Spinal cord (tissue), 10 donors: ENCODE measurements around the gene IL1F10. TPM values are rescaled to one million over a fixed set of nuclear protein-coding genes. Genes with fewer than 3 reads are reported as not detected.

ENCODE experiments used
- DNase-seq, 6 donors: peaks; one replicate each; pipeline versions ENCODE4 v3.0.0 to v3.0.0-alpha.2; 2013 to 2015; ENCODE audit warnings: low spot score in 6 of 6, low read depth in 4 of 6
- H3K27ac ChIP-seq: one replicate; pipeline ENCODE4 v1.5.1; 2013; ENCODE audit warnings: low read depth, low read length, control low read depth
- H3K27me3 ChIP-seq: one replicate; pipeline ENCODE4 v1.6.1; 2013; ENCODE audit warnings: low read length; ENCODE audit not compliant: control insufficient read depth, insufficient read depth
- H3K36me3 ChIP-seq: one replicate; pipeline ENCODE4 v1.6.1; 2013; ENCODE audit warnings: low read length; ENCODE audit not compliant: control insufficient read depth, insufficient read depth
- H3K4me1 ChIP-seq: one replicate; pipeline ENCODE4 v1.6.1; 2013; ENCODE audit warnings: low read length; ENCODE audit not compliant: control insufficient read depth, insufficient read depth
- H3K4me3 ChIP-seq: one replicate; pipeline ENCODE4 v1.5.1; 2013; ENCODE audit warnings: low read depth, low read length, control low read depth
- H3K9me3 ChIP-seq: one replicate; pipeline ENCODE4 v1.6.1; 2013; ENCODE audit warnings: low read length; ENCODE audit not compliant: control insufficient read depth, insufficient read depth
- WGBS: methylation state at CpG from one replicate; pipeline ENCODE4 v1.1.5; 2013; ENCODE audit warnings: missing lambda C conversion rate; ENCODE audit not compliant: insufficient coverage; 5-methylcytosine and 5-hydroxymethylcytosine counted together
- polyA plus RNA-seq, 2 donors: library from polyadenylated mRNA; unstranded; fragments of 120-200 nt; gene quantifications; one replicate each; pipeline ENCODE4 v1.2.1, GENCODE V29; 2013; ENCODE audit not compliant: insufficient read length in 2 of 2
- total RNA-seq, 2 donors: library from RNA; depleted of rRNA in 1 of 2; stranded (reverse); fragments of 120-200 nt in 1 of 2; fragments of >200 nt in 1 of 2; gene quantifications; one replicate each; pipeline versions ENCODE4 v1.2.3 to v1.2.4, GENCODE V29; 2013 to 2014
- donor health status: healthy.

IL1F10 gene
- total and polyA plus RNA-seq, 4 donors = not detected

- H3K9me3 ChIP-seq = no peaks in the 10 kb centered on the region
- no peak overlapping the region for H3K27ac ChIP-seq
- H3K4me3 ChIP-seq = no peak overlapping the region
- WGBS = no CpG with 5 or more reads among the region's 1 CpG
- H3K27me3 ChIP-seq = no peaks in the 10 kb centered on the region
- DNase-seq = peak in 1 of 6 donors; percentile 7
- no peaks in the 10 kb centered on the region for H3K4me1 ChIP-seq
- H3K36me3 ChIP-seq = no peaks in the 10 kb centered on the region
These were observed 10.7 kb upstream of the IL1F10 start for GRCh38 chr2:113057117-113057516.

- DNase-seq = no peak
- no peaks in the 10 kb centered on the region for H3K36me3 ChIP-seq
- no peaks in the 10 kb centered on the region for H3K27me3 ChIP-seq
- H3K9me3 ChIP-seq = no peaks in the 10 kb centered on the region
- 45% methylated on average over 2 of the region's 2 CpGs for WGBS
- H3K4me1 ChIP-seq = no peaks in the 10 kb centered on the region
- no peak overlapping the region for H3K4me3 ChIP-seq
- no peak overlapping the region for H3K27ac ChIP-seq
These were observed 9.3 kb upstream of the IL1F10 start for GRCh38 chr2:113058411-113058994.

- H3K9me3 ChIP-seq = no peaks in the 10 kb centered on the region
These were observed 8.5 kb upstream of the IL1F10 start, which contains the start of gene IL36RN for GRCh38 chr2:113058998-113059960. Gene IL36RN (plus strand): TSS chr2:113059198. CDS start chr2:113059439, 241 bp downstream.

DNA sequence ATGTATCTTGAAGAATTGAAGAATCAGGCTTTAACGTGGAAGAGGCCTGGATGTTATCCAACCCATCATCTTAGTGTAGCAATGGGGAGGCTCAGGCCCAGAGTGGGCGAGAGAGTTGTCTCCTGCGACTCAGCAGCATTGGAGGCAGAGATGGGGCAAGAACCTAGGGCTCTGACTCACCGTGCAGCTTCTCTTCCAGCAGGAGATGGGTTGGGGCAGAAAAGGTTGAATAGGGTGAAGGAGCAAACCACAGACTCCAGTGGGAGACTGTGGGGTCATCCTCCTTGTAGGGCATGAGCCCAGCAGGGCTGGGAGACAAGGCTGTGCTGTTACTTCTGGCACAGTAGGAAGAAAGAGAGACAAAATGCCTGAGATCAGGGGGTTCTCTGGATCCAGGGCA lies 7.4 kb upstream of the IL1F10 start:
- Histone ChIP-seq H3K36me3 (no peaks in the 10 kb centered on the region), H3K27me3 (no peaks in the 10 kb centered on the region), H3K27ac (no peak overlapping the region), H3K4me1 (no peaks in the 10 kb centered on the region), H3K9me3 (no peaks in the 10 kb centered on the region), H3K4me3 (no peak overlapping the region)
- WGBS = 96% methylated on average over 3 of the region's 4 CpGs
- no peak for DNase-seq

More at GRCh38 chr2:113058998-113059960, 8.5 kb upstream of the IL1F10 start, which contains the start of gene IL36RN:
- 80% methylated on average over 14 of the region's 15 CpGs for WGBS
- Histone ChIP-seq H3K27ac (no peak within 1 kb of the TSS), H3K4me1 (no peaks in the 10 kb centered on the region), H3K27me3 (no peaks in the 10 kb centered on the region), H3K4me3 (no peak within 1 kb of the TSS), H3K36me3 (no peaks in the 10 kb centered on the region)
- no peak for DNase-seq

- DNase-seq = no peak
These were observed 7.0 kb upstream of the IL1F10 start for GRCh38 chr2:113060796-113061195.

DNA sequence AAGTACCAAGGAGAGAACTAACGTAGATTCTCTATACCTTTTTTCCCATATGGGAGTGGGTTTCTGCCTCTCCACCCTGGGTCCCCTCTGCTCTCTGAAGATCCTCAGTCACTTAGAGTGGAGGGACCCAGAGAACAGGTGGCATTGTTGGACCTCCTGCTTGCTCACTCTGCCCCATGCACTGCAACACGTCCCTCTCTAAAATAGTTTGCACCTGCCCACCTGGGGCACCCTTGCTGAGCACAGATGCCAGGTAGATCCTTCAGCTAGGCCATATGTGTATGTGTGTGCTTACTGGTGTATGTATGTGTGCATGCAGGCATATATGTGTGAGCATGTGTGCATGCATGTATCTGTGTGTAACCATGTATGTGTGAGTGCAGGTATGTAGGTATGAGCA lies 6.5 kb upstream of the IL1F10 start:
- Histone ChIP-seq H3K27me3 (no peaks in the 10 kb centered on the region), H3K36me3 (no peaks in the 10 kb centered on the region), H3K4me3 (no peak overlapping the region), H3K9me3 (no peaks in the 10 kb centered on the region), H3K27ac (no peak overlapping the region), H3K4me1 (no peaks in the 10 kb centered on the region)
- WGBS = 80% methylated on average over 1 of the region's 2 CpGs
- DNase-seq = no peak

More at GRCh38 chr2:113060796-113061195, 7.0 kb upstream of the IL1F10 start:
- Histone ChIP-seq H3K27ac (no peak overlapping the region), H3K4me3 (no peak overlapping the region), H3K27me3 (no peaks in the 10 kb centered on the region), H3K4me1 (no peaks in the 10 kb centered on the region), H3K9me3 (no peaks in the 10 kb centered on the region), H3K36me3 (no peaks in the 10 kb centered on the region)
- WGBS = no CpG with 5 or more reads among the region's 1 CpG

DNA sequence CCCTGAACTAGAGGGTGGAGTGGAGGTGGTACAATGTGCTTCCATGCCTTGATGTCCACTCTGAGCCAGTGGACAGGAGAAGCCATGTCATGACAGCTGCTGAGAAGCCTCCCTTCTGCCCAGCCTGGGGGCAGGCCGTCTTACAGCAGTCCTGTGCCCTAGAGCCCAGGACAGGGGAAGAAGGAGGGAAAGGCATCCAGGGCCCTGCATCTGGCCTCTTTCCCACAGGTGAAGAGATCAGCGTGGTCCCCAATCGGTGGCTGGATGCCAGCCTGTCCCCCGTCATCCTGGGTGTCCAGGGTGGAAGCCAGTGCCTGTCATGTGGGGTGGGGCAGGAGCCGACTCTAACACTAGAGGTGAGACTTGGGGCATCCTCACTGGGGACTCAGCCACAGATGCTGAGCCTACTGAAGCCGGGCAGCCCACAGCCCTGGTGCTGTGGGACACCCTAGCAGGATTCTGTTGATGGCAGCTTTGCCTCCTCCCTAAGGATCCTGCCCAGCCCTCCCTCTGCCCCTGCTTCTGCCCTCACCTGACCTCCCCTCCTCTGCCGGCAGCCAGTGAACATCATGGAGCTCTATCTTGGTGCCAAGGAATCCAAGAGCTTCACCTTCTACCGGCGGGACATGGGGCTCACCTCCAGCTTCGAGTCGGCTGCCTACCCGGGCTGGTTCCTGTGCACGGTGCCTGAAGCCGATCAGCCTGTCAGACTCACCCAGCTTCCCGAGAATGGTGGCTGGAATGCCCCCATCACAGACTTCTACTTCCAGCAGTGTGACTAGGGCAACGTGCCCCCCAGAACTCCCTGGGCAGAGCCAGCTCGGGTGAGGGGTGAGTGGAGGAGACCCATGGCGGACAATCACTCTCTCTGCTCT lies 5.6 kb upstream of the IL1F10 start:
- no peaks in the 10 kb centered on the region for H3K27me3 ChIP-seq
- no peak for DNase-seq
- whole genome bisulfite sequencing = 95% methylated on average over 17 of the region's 18 CpGs
- no peak overlapping the region for H3K4me3 ChIP-seq
- H3K4me1 ChIP-seq = no peaks in the 10 kb centered on the region
- H3K9me3 ChIP-seq = no peaks in the 10 kb centered on the region
- no peaks in the 10 kb centered on the region for H3K36me3 ChIP-seq
- no peak overlapping the region for H3K27ac ChIP-seq

- WGBS = 86% methylated on average over 1 of the region's 5 CpGs
- H3K27ac ChIP-seq = no peak overlapping the region
- no peak for DNase-seq
- no peaks in the 10 kb centered on the region for H3K9me3 ChIP-seq
- no peaks in the 10 kb centered on the region for H3K36me3 ChIP-seq
- H3K4me1 ChIP-seq = no peaks in the 10 kb centered on the region
- no peaks in the 10 kb centered on the region for H3K27me3 ChIP-seq
- no peak overlapping the region for H3K4me3 ChIP-seq
These were observed 3.5 kb upstream of the IL1F10 start for GRCh38 chr2:113064281-113064680.

GRCh38 chr2:113064898-113065297 lies 2.9 kb upstream of the IL1F10 start:
- 100% methylated on average over 1 of the region's 1 CpG for WGBS
- Histone ChIP-seq H3K4me3 (no peak overlapping the region), H3K9me3 (no peaks in the 10 kb centered on the region), H3K27ac (no peak overlapping the region), H3K4me1 (no peaks in the 10 kb centered on the region), H3K27me3 (no peaks in the 10 kb centered on the region), H3K36me3 (no peaks in the 10 kb centered on the region)
- no peak for DNase-seq
